Measurements from ENCODE around the gene FHL3.
"Not testable (repeated sequence)": the region's sequence is repeated elsewhere in the genome, so short reads cannot be mapped to it uniquely, and the experiment has no call there.

Gene FHL3

DNA sequence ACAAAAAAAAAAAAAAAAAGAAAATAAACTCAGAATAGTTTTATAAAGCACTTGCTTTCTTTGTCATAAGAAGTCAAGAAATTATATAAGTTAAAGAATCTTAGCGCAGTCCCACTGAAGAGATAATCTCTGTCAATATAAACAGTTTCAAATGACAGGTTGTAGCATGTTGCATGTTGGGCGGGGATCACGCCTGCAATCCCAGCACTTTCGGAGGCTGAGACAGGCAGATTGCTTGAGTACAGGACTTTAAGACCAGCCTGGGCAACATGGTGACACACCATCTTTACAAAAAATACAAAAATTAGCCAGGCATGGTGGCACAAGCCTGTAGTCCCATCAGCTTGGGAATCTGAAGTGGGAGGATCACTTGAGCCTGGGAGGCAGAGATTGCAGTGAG, 40.0 kb downstream of the FHL3 start:
- TF ChIP-seq, protein P1, sequence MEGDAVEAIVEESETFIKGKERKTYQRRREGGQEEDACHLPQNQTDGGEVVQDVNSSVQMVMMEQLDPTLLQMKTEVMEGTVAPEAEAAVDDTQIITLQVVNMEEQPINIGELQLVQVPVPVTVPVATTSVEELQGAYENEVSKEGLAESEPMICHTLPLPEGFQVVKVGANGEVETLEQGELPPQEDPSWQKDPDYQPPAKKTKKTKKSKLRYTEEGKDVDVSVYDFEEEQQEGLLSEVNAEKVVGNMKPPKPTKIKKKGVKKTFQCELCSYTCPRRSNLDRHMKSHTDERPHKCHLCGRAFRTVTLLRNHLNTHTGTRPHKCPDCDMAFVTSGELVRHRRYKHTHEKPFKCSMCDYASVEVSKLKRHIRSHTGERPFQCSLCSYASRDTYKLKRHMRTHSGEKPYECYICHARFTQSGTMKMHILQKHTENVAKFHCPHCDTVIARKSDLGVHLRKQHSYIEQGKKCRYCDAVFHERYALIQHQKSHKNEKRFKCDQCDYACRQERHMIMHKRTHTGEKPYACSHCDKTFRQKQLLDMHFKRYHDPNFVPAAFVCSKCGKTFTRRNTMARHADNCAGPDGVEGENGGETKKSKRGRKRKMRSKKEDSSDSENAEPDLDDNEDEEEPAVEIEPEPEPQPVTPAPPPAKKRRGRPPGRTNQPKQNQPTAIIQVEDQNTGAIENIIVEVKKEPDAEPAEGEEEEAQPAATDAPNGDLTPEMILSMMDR (IDR thresholded peaks at IDR 0.05; ENCODE audit: insufficient read depth, low read depth, low read length, missing control alignments) = no peak
- peak; percentile 81 for DNase-seq (ENCODE audit: low read depth)
- H3K4me3 ChIP-seq (ENCODE audit: low read length) = no peak overlapping the region

DNA sequence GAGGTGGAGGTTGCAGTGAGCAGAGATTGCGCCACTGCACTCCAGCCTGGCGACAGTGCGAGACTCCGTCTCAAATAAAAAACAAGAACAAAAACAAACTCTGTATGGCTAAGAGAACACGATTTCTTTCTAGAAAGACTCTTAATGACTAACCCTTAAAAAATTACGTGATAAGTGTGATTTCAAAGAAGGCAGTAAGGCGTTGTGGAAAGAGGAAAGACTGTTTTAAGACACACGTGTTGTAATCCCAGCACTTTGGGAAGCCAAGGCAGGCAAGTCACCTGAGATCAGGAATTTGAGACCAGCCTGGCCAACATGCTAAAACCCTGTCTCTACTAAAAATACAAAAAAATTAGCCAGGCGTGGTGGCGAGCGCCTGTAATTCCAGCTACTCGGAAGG, 41.2 kb downstream of the FHL3 start:
- H3K4me3 ChIP-seq (ENCODE audit: low read length); DNase-seq (ENCODE audit: low read depth): not testable (repeated sequence)

DNA sequence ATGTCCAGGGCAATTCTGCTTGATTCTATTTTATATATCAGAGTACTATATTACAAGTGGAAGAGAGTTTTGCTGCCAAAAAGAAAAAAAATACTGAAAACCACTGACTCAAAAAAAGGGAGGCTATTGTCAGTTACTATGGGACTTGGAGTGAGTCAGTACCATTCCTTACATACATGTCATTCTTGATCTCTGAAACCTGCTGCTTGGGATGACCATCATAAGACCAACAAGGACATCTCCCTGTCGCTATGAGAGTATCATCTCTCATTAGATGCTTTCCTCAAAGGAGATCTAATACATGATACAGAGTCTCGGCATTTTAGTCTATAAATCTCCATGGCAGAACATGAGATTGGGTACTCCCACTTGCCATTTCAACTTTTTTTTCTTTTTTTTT, 46.6 kb downstream of the FHL3 start:
- TF ChIP-seq, protein P1 (IDR thresholded peaks at IDR 0.05; ENCODE audit: insufficient read depth, low read depth, low read length, missing control alignments) = no peak
- no peak overlapping the region for H3K4me3 ChIP-seq (ENCODE audit: low read length)
- peak; percentile 38 for DNase-seq (ENCODE audit: low read depth)

DNA sequence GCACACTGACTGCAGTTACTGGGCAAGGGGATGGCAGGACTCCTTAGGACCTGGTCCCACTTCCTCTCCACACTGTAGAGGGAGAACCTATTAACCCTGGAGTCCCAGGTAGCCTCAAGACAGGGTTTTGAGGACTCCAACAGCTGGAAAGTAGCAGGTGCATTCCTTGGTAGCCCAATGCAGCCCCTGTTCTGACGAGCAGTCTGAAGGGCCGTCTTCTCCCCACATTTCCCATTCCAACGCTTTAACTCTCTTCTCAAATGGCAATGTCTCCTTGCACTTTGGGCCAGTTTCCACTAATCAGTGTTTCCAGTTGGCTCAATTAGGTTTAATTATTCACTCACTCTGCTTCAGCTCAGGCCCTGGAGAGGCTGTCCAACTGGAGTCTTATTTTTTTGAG, 49.6 kb downstream of the FHL3 start:
- no peak for DNase-seq (ENCODE audit: low read depth)
- no peak overlapping the region for H3K4me3 ChIP-seq (ENCODE audit: low read length)
- TF ChIP-seq, protein P1 (IDR thresholded peaks at IDR 0.05; ENCODE audit: insufficient read depth, low read depth, low read length, missing control alignments) = no peak

DNA sequence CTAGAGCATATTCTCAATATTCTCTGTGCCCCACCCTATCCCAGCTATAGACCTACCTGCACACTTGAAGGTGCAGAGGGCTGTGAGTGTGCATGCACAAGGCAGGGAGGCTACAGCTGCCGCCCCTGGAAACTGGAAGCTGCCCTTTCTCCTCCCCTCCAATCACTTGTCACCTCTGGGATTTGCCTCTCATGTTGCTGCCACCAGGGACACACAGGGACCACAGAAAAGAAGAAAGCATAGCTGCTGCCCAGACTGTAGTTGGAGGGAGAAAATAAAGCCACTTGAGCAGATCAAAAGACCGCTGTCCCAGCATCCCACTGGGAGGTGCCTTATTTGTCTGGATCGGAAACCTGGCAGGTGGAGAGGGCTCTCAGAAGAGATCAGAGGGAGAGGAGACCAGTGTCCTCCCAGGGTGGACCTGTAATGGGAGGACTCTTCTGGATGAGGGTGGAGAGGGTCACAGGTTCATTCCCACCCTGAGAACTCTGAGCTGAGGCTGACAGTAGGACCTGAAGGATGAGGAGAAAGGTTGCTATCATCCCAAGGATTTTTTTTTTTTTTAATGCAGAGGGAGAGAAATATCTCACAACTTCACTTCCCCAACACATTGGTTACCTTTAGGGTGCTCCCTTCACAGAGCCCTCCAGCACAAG, 50.9 kb downstream of the FHL3 start:
- TF ChIP-seq, protein P1 (IDR thresholded peaks at IDR 0.05; ENCODE audit: insufficient read depth, low read depth, low read length, missing control alignments) = no peak
- no peak for DNase-seq (ENCODE audit: low read depth)
- no peak overlapping the region for H3K4me3 ChIP-seq (ENCODE audit: low read length)

DNA sequence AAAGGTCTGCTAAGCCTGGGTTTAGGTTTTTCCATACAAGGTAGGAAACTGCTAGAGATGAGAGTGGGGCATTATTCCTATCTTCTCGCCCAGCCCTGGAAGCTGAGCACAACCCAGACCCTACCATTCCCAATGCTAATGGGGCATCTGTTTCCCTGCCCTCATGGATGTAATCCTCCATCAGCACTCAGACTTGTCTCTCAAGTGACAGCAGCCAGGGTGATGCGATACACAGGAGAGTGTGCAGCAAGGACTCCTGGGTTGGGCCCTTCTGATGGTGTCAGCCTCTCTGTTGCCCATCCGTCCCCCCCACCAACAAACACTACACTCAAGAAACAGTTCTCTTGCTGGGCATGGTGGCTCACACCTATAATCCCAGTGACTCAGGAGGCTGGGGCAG, 52.6 kb downstream of the FHL3 start:
- TF ChIP-seq, protein P1 (IDR thresholded peaks at IDR 0.05; ENCODE audit: insufficient read depth, low read depth, low read length, missing control alignments) = no peak
- DNase-seq (ENCODE audit: low read depth) = peak; percentile 30

DNA sequence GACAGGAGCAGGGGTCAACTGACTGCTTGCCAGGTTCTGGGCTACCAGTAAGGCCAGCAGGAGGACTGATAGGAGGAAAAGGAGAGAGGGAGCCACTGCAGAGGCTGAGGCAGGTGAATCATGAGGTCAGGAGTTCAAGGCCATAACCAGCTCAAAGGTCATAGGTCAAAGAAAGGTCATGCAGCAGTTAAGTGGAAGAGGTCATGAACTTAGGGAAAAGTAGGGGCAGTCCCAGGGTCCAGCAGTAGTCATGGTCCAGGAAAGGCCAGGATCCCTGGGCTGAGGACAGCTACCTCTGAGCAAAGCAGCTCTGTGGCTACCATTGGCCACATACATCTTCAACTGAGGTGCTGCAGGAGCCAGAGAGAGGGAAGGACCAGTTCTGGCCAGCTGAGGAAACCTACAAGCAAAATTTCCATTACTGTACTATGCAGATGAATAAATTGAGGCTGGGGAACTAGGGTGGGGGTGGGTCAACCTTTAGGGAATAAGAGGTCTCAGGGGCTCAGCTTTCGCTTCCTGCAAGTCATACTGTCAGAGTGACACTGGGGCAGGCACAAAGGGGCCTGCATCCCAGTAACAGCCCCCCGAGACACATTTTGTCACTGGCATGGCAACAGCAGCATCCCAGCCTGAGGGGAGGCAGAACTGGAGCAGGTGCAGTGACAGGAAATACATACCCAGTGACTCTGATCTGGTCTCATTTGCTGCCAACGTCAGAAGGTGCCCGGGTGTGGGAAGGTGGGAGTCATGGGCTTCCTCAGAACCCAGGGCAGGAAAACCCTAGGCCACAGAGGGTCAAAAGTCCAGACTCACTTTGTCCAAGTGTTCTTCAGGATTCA, 53.3 kb downstream of the FHL3 start:
- DNase-seq (ENCODE audit: low read depth) = no peak
- TF ChIP-seq, protein P1 (IDR thresholded peaks at IDR 0.05; ENCODE audit: insufficient read depth, low read depth, low read length, missing control alignments) = no peak
- H3K4me3 ChIP-seq (ENCODE audit: low read length) = no peak overlapping the region

More for the DNA sequence above, 52.6 kb downstream of the FHL3 start:
- H3K4me3 ChIP-seq (ENCODE audit: low read length) = no peak overlapping the region

Data from epithelial cell of esophagus (primary cell).